Activated CD8-positive, alpha-beta T cell treated with anti-CD3 and anti-CD28 coated beads for 36 hours (primary cell): Measurements from ENCODE around the gene IFNA16. TPM values are rescaled to one million over a fixed set of nuclear protein-coding genes. Genes with fewer than 3 reads are reported as not detected.
"Not testable (repeated sequence)": the region's sequence is repeated elsewhere in the genome, so short reads cannot be mapped to it uniquely, and the experiment has no call there.

Experiments
- ATAC-seq: fragments of 200-7000 bp; cut with Tn5 transposase; one replicate; pipeline ENCODE4 v1.10.0; 2021; ENCODE audit warnings: mild to moderate bottlenecking, moderate library complexity
- CTCF ChIA-PET: fragments of 350-600 bp; sonication (Branson Sonifier 250); formaldehyde crosslinking; loops from one replicate; lab custom pipeline; 2021; ENCODE audit warnings: antibody characterized with exemption; lab: Charles Lee
- POLR2A ChIA-PET: fragments of 350-600 bp; sonication (Branson Sonifier 250); formaldehyde crosslinking; loops from one replicate; lab custom pipeline; 2021; ENCODE audit warnings: antibody characterized with exemption; lab: Charles Lee
- DNase-seq: peaks from one replicate; pipeline ENCODE4 v3.0.0-alpha.2; 2020
- H3K27ac Mint-ChIP-seq: one replicate; pipeline ENCODE4 v1.8.0; 2021; ENCODE audit warnings: mild to moderate bottlenecking, mixed read lengths
- H3K27me3 Mint-ChIP-seq: one replicate; pipeline ENCODE4 v1.8.0; 2021; ENCODE audit warnings: mixed read lengths
- H3K36me3 Mint-ChIP-seq: one replicate; pipeline ENCODE4 v1.8.0; 2021; ENCODE audit warnings: low read depth, mixed read lengths
- H3K4me1 Mint-ChIP-seq: one replicate; pipeline ENCODE4 v1.8.0; 2021; ENCODE audit warnings: low read depth, mixed read lengths
- H3K4me3 Mint-ChIP-seq: one replicate; pipeline ENCODE4 v1.8.0; 2021; ENCODE audit warnings: mild to moderate bottlenecking, moderate library complexity, mixed read lengths
- H3K9me3 Mint-ChIP-seq: one replicate; pipeline ENCODE4 v1.8.0; 2021; ENCODE audit warnings: mixed read lengths
- intact Hi-C: fragments of 100-400 bp; cut with micrococcal nuclease; formaldehyde crosslinking; loops from one replicate; pipeline ENCODE4 v1.10.0; 2022
- total RNA-seq, 2 experiments: library from RNA; stranded (reverse); gene quantifications; one replicate each; pipeline ENCODE4 v1.2.3, GENCODE V29; 2021
- TF ChIP-seq, protein P1 (sequence below): fragments of 200-600 bp; IDR thresholded peaks from one replicate; pipeline ENCODE4 v1.8.0; 2022; ENCODE audit warnings: antibody characterized with exemption, mild to moderate bottlenecking

The IFNA16 gene
- total RNA-seq, 2 experiments from 2014 or later = not detected

DNA sequence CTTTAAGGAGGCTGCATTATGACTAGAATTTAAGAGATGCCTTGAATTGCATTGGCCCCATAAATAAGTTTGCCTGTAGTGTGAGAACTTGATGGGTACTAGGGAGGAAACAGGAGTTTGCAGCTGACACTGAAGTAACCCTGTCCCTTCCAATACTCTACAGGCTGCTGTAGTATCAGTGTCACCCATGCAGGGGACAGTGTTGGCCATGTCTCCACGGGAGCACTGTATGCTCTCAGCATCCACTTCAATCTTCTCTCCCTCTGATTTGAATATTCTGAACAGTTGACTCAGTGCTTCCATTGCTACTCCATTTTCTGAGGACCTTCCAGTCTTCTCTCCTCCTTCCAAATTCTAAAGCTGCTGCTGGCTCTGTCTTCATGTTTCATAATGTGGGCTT, 34.1 kb upstream of the IFNA16 start:
- H3K27me3 Mint-ChIP-seq = peaks cover 3% of the 10 kb centered on the region
- no peak overlapping the region for H3K27ac Mint-ChIP-seq
- no peak overlapping the region for H3K4me3 Mint-ChIP-seq
- intact Hi-C loops = no loop called here
- peaks cover 5% of the 10 kb centered on the region for H3K4me1 Mint-ChIP-seq
- no peaks in the 10 kb centered on the region for H3K36me3 Mint-ChIP-seq
- TF ChIP-seq, protein P1, sequence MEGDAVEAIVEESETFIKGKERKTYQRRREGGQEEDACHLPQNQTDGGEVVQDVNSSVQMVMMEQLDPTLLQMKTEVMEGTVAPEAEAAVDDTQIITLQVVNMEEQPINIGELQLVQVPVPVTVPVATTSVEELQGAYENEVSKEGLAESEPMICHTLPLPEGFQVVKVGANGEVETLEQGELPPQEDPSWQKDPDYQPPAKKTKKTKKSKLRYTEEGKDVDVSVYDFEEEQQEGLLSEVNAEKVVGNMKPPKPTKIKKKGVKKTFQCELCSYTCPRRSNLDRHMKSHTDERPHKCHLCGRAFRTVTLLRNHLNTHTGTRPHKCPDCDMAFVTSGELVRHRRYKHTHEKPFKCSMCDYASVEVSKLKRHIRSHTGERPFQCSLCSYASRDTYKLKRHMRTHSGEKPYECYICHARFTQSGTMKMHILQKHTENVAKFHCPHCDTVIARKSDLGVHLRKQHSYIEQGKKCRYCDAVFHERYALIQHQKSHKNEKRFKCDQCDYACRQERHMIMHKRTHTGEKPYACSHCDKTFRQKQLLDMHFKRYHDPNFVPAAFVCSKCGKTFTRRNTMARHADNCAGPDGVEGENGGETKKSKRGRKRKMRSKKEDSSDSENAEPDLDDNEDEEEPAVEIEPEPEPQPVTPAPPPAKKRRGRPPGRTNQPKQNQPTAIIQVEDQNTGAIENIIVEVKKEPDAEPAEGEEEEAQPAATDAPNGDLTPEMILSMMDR = no peak
- ChIA-PET CTCF (interaction anchor here (0.9 to 4.5 kb wide), 8 partner anchors 11 to 183 kb away, joined by 3 to 37 read pairs (median 6); partner anchors contain the start of gene IFNA14), POLR2A (no interaction called here)
- DNase-seq (no peak), ATAC-seq (no peak)
- no peaks in the 10 kb centered on the region for H3K9me3 Mint-ChIP-seq

- no peaks in the 10 kb centered on the region for H3K36me3 Mint-ChIP-seq
- no peaks in the 10 kb centered on the region for H3K9me3 Mint-ChIP-seq
- TF ChIP-seq, protein P1 = no peak
- no peak for ATAC-seq
- peaks cover 11% of the 10 kb centered on the region for H3K27me3 Mint-ChIP-seq
- intact Hi-C loops = no loop called here
- ChIA-PET POLR2A (no interaction called here), CTCF (interaction anchor here (1.7 kb wide), 1 partner anchor 9 kb away, joined by 10 read pairs; no protein-coding TSS in a partner anchor)
- H3K4me1 Mint-ChIP-seq = peaks cover 7% of the 10 kb centered on the region
- no peak for DNase-seq
- H3K4me3 Mint-ChIP-seq = no peak overlapping the region
- H3K27ac Mint-ChIP-seq = no peak overlapping the region
Observed at GRCh38 chr9:21244836-21245235, 27.7 kb upstream of the IFNA16 start.

GRCh38 chr9:21239911-21240310, 22.8 kb upstream of the IFNA16 start, which contains the start of gene IFNA14:
Gene IFNA14, minus strand, starts transcription at chr9:21240005. Its CDS starts 70 bp downstream, at chr9:21239935.
- peaks cover 13% of the 10 kb centered on the region for H3K4me1 Mint-ChIP-seq
- TF ChIP-seq, protein P1 = no peak
- intact Hi-C loops = loop anchor here (10.0 kb wide), 2 partner anchors 85 to 205 kb away; partner anchors contain the start of gene IFNA1
- no peak within 1 kb of the TSS for H3K27ac Mint-ChIP-seq
- no peak for DNase-seq
- POLR2A ChIA-PET = no interaction called here
- CTCF ChIA-PET = interaction anchor here (1.0 to 1.4 kb wide), 3 partner anchors 11 to 79 kb away, joined by 3 read pairs; no protein-coding TSS in a partner anchor
- H3K4me3 Mint-ChIP-seq = no peak within 1 kb of the TSS
- H3K36me3 Mint-ChIP-seq = no peaks in the 10 kb centered on the region
- H3K27me3 Mint-ChIP-seq = peaks cover 15% of the 10 kb centered on the region
- no peaks in the 10 kb centered on the region for H3K9me3 Mint-ChIP-seq
- ATAC-seq = no peak

DNA sequence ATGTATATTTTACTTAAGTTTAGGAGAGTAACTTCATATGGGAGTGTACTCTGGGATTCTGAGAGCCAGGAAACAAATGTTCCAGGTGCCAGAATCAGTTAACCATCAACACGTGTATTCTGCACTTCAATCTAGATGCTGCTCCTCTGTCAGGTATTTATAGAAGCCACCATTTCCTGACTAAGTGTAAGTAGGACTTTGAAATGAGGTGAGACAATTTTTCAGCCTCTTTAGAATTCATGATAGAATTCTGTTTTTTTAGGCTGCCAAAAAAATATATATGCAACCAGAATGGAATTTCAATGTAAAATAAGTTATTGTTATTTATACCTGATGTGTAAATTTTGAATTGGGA, 19.2 kb upstream of the IFNA16 start:
- H3K36me3 Mint-ChIP-seq, H3K27me3 Mint-ChIP-seq, POLR2A ChIA-PET, ATAC-seq, DNase-seq, H3K9me3 Mint-ChIP-seq, H3K4me3 Mint-ChIP-seq, H3K27ac Mint-ChIP-seq, H3K4me1 Mint-ChIP-seq: not testable (repeated sequence)
- intact Hi-C loops = loop anchor here (10.0 kb wide), 2 partner anchors 88 to 208 kb away; partner anchors contain the start of gene IFNA1
- CTCF ChIA-PET = interaction anchor here (0.7 to 3.3 kb wide), 52 partner anchors 9 to 772 kb away, joined by 3 to 37 read pairs (median 4); partner anchors contain the start of gene CDKN2B

DNA sequence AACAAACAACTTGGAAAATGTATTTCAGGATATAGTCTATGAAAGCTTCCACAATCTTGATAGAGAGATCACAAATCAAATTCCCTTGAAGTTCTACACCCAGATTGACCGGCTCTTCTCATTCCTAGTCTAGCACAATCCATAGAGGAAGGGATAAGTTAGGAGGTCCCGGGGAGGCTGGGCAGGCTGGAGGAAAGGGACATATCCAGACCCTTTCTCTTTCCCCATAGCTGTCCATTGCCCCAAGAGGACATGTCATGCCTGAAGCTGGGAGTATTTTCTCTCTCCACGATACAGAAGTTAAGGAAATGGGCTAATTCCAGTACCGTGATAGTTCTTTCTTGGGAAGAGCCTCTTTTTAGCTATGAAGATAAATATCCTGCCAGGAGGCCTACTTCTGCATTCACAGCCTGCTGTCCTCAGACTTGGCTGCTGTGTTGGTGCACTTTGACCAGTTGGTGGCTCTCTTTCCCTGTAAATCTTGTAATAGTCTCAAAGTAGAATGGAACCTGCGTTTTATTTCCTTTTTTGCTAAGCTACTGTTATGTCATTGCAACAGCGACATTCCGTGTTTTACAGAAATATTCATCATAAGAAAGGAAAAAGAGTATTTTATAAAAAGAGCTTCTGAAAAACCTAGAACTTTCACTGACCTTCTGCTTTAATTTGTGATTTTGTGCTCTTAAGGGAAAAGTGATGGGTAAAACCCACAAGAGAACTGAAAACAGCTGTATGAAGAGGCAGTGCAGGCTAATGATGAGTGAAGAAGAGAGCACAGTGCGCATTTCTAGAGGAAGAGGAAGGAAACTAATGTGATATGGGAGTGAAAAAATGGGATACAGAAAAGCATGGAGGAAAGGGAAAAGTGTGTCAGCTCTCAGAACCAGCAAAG, 18.6 kb upstream of the IFNA16 start:
- DNase-seq = peak; percentile 48
- peak overlapping the region; percentile 2 for H3K4me3 Mint-ChIP-seq
- not testable (repeated sequence) for H3K4me1 Mint-ChIP-seq, H3K27ac Mint-ChIP-seq, H3K9me3 Mint-ChIP-seq, H3K27me3 Mint-ChIP-seq, H3K36me3 Mint-ChIP-seq
- intact Hi-C loops = loop anchor here (10.0 kb wide), 2 partner anchors 89 to 209 kb away; partner anchors contain the start of gene IFNA1
- CTCF ChIA-PET = interaction anchor here (0.6 to 3.3 kb wide), 57 partner anchors 10 to 773 kb away, joined by 3 to 37 read pairs (median 4); partner anchors contain the start of gene CDKN2B
- TF ChIP-seq, protein P1 = peak; percentile 65
- POLR2A ChIA-PET = interaction anchor here (0.7 kb wide), 1 partner anchor 29 kb away, joined by 3 read pairs; the partner anchor contains the start of gene IFNA10
- peak; percentile 76 for ATAC-seq
